ENCODE results near the gene MTMR11. TPM values are rescaled to one million over a fixed set of nuclear protein-coding genes. Genes with fewer than 3 reads are reported as not detected.

Gene MTMR11
- total RNA-seq, 1 experiment from 2014 or later = 3.9 TPM

DNA sequence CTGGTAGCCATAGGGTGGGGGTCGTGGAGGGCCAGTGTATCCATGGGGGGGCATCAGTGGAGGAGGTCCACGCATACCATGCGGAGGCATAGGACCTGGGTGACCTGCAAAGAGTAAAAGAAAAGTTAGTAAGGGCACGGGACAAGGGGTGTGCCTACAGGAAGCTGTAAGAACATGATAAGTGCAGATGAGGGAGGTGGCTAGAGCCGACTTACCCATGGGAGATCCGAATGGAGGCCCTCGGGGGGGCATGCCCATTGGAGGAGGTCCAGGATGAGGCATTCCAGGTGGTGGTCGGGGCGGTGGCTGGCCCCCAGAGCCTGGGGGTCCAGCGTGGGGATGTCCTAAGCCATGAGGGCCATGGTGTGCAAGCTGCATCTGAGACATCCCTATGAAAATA is 13.1 kb downstream of the MTMR11 start:
- Histone ChIP-seq H4K8ac (replicated peaks; ENCODE audit: insufficient read length, low read depth, low read length) (no peak overlapping the region), H4K91ac (ENCODE audit: insufficient read length, low read depth, low read length) (no peak overlapping the region), H4K20me1 (ENCODE audit: control insufficient read depth, insufficient read depth, insufficient read length) (no peaks in the 10 kb centered on the region), H3K4me2 (ENCODE audit: insufficient read depth, insufficient read length, low read length) (no peak overlapping the region), H3K14ac (ENCODE audit: insufficient read depth, low read length) (no peak overlapping the region), H2BK20ac (ENCODE audit: low read depth, low read length, poor library complexity, severe bottlenecking) (no peak overlapping the region), H4K5ac (ENCODE audit: insufficient read length, low read depth, low read length) (no peak overlapping the region), H3K4me1 (ENCODE audit: insufficient read depth, low read length) (peaks cover 4% of the 10 kb centered on the region; the same call in 1 of the 2 replicates), H3T11ph (ENCODE audit: low read length) (no peak overlapping the region), H2AFZ (ENCODE audit: low read length) (no peak overlapping the region), H2AK5ac (ENCODE audit: insufficient read length, low read length) (no peak overlapping the region), H3K79me2 (ENCODE audit: insufficient read depth, low read length) (peaks cover 8% of the 10 kb centered on the region; the same call in 1 of the 2 replicates), H3K23me2 (ENCODE audit: insufficient read length, low read depth, low read length, poor library complexity, severe bottlenecking) (peaks cover 11% of the 10 kb centered on the region), H2BK15ac (ENCODE audit: low read depth, low read length) (no peak overlapping the region), H3K9ac (ENCODE audit: extremely low read depth, insufficient read length, low read length) (no peak overlapping the region), H3K23ac (ENCODE audit: insufficient read length, low read depth, low read length) (no peak overlapping the region), H2BK12ac (ENCODE audit: insufficient read length, low read depth, low read length) (no peak overlapping the region), H3K27ac (ENCODE audit: insufficient read length, low read depth, low read length) (no peak overlapping the region), H3K9me3 (ENCODE audit: control insufficient read depth, low read depth, low read length) (no peaks in the 10 kb centered on the region), H3K56ac (ENCODE audit: insufficient read length, low read depth, low read length) (no peak overlapping the region), H3K18ac (ENCODE audit: insufficient read length, low read depth, low read length) (no peak overlapping the region), H3K79me1 (ENCODE audit: insufficient read depth, low read depth, low read length, poor library complexity, severe bottlenecking) (peaks cover 11% of the 10 kb centered on the region), H2BK5ac (ENCODE audit: insufficient read length, low read length) (no peak overlapping the region), H3K27me3 (ENCODE audit: insufficient read depth, low read length) (no peaks in the 10 kb centered on the region), H2BK120ac (ENCODE audit: low read depth, low read length, poor library complexity, severe bottlenecking) (no peak overlapping the region), H3K4ac (ENCODE audit: low read depth, low read length) (no peak overlapping the region)
- Mint-ChIP-seq H3K4me1 (peaks cover 11 to 21% of the 10 kb centered on the region in 2 experiments), H3K4me3 (0 out of 5 replicates have a peak overlapping the region, but pooled peaks of 1 of the 2 experiments have one; percentile 9), H3K27me3 (ENCODE audit: low read depth) (no peaks in the 10 kb centered on the region), H3K9me3 (no peaks in the 10 kb centered on the region; a peak in 1 of 5 replicates), H3K27ac (no peak overlapping the region), H3K36me3 (ENCODE audit: insufficient read depth in 1 of 3, low read depth in 3 of 3) (peaks cover 33 to 54% (median 49%) of the 10 kb centered on the region in 3 experiments)
- no peak for DNase-seq
- WGBS (ENCODE audit: extremely low coverage, insufficient read length, low lambda C conversion rate) = no CpG with 5 or more reads among the region's 10 CpGs
- TF ChIP-seq, protein P1, sequence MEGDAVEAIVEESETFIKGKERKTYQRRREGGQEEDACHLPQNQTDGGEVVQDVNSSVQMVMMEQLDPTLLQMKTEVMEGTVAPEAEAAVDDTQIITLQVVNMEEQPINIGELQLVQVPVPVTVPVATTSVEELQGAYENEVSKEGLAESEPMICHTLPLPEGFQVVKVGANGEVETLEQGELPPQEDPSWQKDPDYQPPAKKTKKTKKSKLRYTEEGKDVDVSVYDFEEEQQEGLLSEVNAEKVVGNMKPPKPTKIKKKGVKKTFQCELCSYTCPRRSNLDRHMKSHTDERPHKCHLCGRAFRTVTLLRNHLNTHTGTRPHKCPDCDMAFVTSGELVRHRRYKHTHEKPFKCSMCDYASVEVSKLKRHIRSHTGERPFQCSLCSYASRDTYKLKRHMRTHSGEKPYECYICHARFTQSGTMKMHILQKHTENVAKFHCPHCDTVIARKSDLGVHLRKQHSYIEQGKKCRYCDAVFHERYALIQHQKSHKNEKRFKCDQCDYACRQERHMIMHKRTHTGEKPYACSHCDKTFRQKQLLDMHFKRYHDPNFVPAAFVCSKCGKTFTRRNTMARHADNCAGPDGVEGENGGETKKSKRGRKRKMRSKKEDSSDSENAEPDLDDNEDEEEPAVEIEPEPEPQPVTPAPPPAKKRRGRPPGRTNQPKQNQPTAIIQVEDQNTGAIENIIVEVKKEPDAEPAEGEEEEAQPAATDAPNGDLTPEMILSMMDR (conservative IDR thresholded peaks at IDR 0.05) = no peak

Data from H9 (cell line).